RWPE2 (cell line): ENCODE results near the gene CPNE6.

Experiments used
- ATAC-seq: fragments of 200-7000 bp; cut with Tn5 transposase; 3 replicates; pipeline ENCODE4 v1.9.1; 2021; ENCODE audit warnings: low read depth
- DNase-seq: peaks from one replicate; pipeline ENCODE4 v3.0.0-alpha.2; 2020; ENCODE audit warnings: low spot score
- H3K27ac ChIP-seq: fragments of 450-650 bp; 2 replicates; pipeline ENCODE4 v1.5.1; 2017; ENCODE audit warnings: mild to moderate bottlenecking; ENCODE audit not compliant: poor library complexity, severe bottlenecking
- H3K27me3 ChIP-seq: fragments of 250-450 bp; sonication (Bioruptor Pico); 2 replicates; pipeline ENCODE4 v1.5.1; 2021; ENCODE audit warnings: mild to moderate bottlenecking, moderate library complexity; ENCODE audit not compliant: insufficient read depth, poor library complexity, severe bottlenecking
- H3K36me3 ChIP-seq: fragments of 250-450 bp; sonication (Bioruptor Pico); 2 replicates; pipeline ENCODE4 v1.5.1; 2020; ENCODE audit warnings: low read depth, mild to moderate bottlenecking, moderate library complexity
- H3K4me1 ChIP-seq: fragments of 250-450 bp; sonication (Bioruptor Pico); 2 replicates; pipeline ENCODE4 v1.5.1; 2021; ENCODE audit warnings: mild to moderate bottlenecking, moderate library complexity; ENCODE audit not compliant: insufficient read depth, poor library complexity, severe bottlenecking
- H3K4me3 ChIP-seq: fragments of 250-450 bp; sonication (Bioruptor Pico); 2 replicates; pipeline ENCODE4 v1.5.1; 2021; ENCODE audit warnings: mild to moderate bottlenecking, moderate library complexity; ENCODE audit not compliant: severe bottlenecking
- H3K9me3 ChIP-seq: fragments of 250-450 bp; sonication (Bioruptor Pico); 2 replicates; pipeline ENCODE4 v1.5.1; 2021; ENCODE audit warnings: mild to moderate bottlenecking, moderate library complexity; ENCODE audit not compliant: severe bottlenecking
- TF ChIP-seq, protein P1 (sequence below): fragments of 450-650 bp; IDR thresholded peaks from one replicate; pipeline ENCODE4 v1.5.1; 2017; ENCODE audit warnings: mild to moderate bottlenecking, moderate library complexity; ENCODE audit not compliant: poor library complexity, severe bottlenecking

CPNE6 gene

DNA sequence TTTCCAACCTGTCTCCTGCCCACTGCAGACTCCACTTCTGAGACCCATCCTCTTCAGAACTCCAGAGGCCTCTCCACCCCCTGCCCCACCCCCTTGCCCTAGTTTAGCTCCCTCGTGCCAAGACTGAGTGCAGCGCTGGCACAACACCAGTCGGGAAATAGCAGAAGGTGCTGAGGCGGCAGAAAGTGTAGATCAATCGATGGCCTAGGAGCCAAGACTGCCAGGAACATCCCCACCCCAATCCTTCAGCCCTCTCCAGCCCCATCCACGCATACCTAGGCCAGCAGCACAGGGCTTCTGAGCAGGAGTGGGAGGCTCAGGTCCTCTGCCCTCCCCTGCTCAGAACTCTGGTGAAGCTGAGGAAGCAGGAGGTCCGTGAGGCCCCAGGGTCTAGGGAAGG, 1.1 kb downstream of the CPNE6 start:
- Histone ChIP-seq H3K9me3 (no peaks in the 10 kb centered on the region), H3K4me1 (no peaks in the 10 kb centered on the region), H3K27me3 (no peaks in the 10 kb centered on the region), H3K27ac (no peak overlapping the region), H3K4me3 (no peak overlapping the region), H3K36me3 (no peaks in the 10 kb centered on the region)
- ATAC-seq, result no peak
- no peak for DNase-seq
- TF ChIP-seq, protein P1, sequence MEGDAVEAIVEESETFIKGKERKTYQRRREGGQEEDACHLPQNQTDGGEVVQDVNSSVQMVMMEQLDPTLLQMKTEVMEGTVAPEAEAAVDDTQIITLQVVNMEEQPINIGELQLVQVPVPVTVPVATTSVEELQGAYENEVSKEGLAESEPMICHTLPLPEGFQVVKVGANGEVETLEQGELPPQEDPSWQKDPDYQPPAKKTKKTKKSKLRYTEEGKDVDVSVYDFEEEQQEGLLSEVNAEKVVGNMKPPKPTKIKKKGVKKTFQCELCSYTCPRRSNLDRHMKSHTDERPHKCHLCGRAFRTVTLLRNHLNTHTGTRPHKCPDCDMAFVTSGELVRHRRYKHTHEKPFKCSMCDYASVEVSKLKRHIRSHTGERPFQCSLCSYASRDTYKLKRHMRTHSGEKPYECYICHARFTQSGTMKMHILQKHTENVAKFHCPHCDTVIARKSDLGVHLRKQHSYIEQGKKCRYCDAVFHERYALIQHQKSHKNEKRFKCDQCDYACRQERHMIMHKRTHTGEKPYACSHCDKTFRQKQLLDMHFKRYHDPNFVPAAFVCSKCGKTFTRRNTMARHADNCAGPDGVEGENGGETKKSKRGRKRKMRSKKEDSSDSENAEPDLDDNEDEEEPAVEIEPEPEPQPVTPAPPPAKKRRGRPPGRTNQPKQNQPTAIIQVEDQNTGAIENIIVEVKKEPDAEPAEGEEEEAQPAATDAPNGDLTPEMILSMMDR, result no peak

DNA sequence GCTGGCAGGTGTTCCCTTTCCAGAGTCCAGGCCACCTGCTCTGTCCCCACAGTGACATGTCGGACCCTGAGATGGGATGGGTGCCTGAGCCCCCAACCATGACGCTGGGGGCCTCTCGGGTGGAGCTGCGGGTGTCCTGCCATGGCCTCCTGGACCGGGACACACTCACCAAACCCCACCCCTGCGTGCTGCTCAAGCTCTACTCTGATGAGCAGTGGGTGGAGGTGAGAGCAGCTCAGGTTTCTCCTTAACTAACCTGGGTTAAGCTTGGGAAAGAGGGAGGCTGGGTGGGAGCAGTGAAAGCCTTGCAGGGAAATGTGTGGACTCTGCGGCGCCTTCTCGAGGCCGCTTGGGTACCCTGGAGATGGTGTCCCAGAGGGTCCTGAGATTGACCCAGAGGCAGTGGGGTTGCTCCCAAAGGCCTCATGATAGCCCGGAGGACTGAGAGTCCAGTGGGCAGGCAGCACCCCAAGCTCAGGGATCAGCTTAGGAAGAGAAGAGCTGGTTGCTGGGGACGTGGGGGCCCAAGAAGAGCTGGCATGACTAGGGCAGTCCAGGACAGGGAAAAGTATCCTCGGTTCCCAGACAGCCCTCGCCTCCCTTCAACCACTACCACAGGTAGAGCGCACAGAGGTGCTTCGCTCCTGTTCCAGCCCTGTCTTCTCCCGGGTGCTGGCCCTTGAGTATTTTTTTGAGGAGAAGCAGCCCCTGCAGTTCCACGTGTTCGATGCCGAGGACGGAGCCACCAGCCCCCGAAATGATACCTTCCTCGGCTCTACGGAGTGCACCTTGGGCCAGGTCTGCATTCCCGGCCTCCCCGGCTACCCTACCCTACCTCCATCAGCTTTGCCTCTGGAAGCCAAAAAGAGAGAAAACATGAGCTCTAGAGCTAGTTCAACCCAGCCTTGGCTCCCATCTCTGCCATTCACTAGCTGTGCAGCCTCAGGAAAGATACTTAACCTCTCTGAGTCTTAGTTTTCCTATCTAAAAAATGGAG, 1.8 kb downstream of the CPNE6 start:
- no peaks in the 10 kb centered on the region for H3K4me1 ChIP-seq
- H3K36me3 ChIP-seq, result no peaks in the 10 kb centered on the region
- no peaks in the 10 kb centered on the region for H3K27me3 ChIP-seq
- no peak overlapping the region for H3K27ac ChIP-seq
- TF ChIP-seq, protein P1, result no peak
- H3K9me3 ChIP-seq, result no peaks in the 10 kb centered on the region
- no peak for ATAC-seq
- no peak for DNase-seq
- no peak overlapping the region for H3K4me3 ChIP-seq

DNA sequence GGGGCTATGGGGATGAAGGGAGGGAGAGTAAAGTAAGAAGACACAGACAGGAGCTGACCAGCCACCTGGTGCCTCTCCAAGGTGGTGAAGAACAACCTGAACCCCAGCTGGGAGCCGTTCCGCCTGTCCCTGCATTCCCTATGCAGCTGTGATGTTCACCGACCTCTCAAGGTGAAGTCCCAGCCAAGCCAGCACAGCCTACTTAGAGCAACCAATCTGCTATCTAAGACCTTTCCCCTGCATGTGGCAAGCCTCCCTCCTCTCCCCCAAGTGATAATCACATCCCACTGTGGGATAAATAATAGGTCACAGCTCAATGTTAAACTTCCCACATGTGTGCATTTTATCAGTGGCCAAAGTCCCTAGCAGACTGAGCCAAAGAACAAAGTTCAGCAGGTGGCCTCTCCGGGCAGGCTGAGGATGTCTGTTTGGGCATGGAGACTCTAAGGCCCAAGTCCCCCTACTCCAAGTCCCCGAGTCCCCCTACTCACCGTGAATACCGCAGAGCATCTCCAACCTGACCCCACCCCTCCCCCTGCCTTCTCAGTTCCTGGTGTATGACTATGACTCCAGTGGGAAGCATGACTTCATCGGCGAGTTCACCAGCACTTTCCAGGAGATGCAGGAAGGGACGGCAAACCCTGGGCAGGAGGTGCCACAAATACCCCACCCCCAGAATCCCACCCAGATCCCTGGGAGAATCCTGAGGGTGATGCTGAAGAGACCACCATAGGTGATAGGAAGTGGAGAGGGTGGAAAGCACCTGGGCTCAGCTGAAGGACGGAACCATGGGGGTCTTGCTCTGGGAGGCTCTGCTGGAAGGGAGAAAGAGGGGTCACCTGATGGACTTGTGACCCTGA, 3.5 kb downstream of the CPNE6 start:
- no peak overlapping the region for H3K4me3 ChIP-seq
- H3K27ac ChIP-seq, result no peak overlapping the region
- TF ChIP-seq, protein P1, result no peak
- H3K4me1 ChIP-seq, result no peaks in the 10 kb centered on the region
- H3K9me3 ChIP-seq, result no peaks in the 10 kb centered on the region
- ATAC-seq, result no peak
- no peaks in the 10 kb centered on the region for H3K36me3 ChIP-seq
- DNase-seq, result no peak
- no peaks in the 10 kb centered on the region for H3K27me3 ChIP-seq

DNA sequence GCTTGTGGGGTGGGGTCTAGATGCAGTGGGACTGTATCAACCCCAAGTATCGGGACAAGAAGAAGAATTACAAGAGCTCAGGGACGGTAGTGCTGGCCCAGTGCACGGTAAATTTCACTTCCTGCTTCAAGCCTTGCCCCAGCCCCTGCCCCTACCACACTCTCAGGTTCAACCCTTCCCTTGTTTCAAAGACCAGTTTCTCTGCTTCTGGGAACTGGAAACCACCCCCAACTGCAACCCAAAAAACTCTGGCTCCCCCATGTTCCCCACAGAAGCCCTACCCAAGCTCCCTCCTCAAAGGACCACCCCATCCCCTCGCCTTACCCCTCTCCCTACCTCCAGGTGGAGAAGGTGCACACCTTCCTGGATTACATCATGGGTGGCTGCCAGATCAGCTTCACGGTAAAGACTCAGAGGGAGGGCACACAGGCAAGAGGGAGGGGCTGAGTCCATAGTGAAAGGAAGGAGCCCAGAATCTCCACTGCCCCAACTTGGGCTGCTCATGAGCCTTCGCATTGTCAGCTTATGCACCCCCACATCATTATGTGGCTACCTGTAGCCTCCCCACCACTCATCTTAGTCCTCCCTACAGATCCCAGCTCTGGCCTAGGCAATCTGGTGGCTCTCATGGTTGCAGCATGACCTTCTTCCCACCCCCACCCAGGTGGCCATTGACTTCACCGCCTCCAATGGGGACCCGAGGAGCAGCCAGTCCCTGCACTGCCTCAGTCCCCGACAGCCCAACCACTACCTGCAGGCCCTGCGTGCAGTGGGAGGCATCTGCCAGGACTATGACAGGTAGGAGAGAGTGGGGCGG, 4.3 kb downstream of the CPNE6 start:
- ATAC-seq (no peak), DNase-seq (no peak)
- Histone ChIP-seq H3K4me1 (no peaks in the 10 kb centered on the region), H3K4me3 (no peak overlapping the region), H3K27me3 (no peaks in the 10 kb centered on the region), H3K9me3 (no peaks in the 10 kb centered on the region), H3K27ac (no peak overlapping the region), H3K36me3 (no peaks in the 10 kb centered on the region)
- TF ChIP-seq, protein P1, result no peak
